HCT116 (cell line): ENCODE results near the gene BLOC1S6.

Source experiments
- EZH2 ChIP-seq: fragments of 200-600 bp; sonication (generic); IDR thresholded peaks from 2 replicates; pipeline ENCODE4 v1.6.1; 2017; ENCODE audit warnings: antibody characterized with exemption, mixed run types
- EZH2phosphoT487 ChIP-seq: fragments of 200-600 bp; IDR thresholded peaks from 2 replicates; pipeline ENCODE4 v1.6.1; 2018; ENCODE audit warnings: antibody characterized with exemption, borderline replicate concordance
- JUND ChIP-seq: IDR thresholded peaks from 2 replicates; pipeline ENCODE4 v1.6.1; 2012
- POLR2A ChIP-seq: IDR thresholded peaks from 2 replicates; pipeline ENCODE4 v1.7.0; 2011; ENCODE audit warnings: borderline replicate concordance; ENCODE audit not compliant: insufficient read depth, insufficient read length; ENCODE audit errors: extremely low read depth
- POLR2AphosphoS5 ChIP-seq: IDR thresholded peaks from 2 replicates; pipeline ENCODE4 v1.6.1; 2011; ENCODE audit warnings: mild to moderate bottlenecking, low read depth, low read length, moderate library complexity
- RAD21 ChIP-seq: IDR thresholded peaks from 2 replicates; pipeline ENCODE4 v1.6.1; 2012; ENCODE audit warnings: low read depth, mild to moderate bottlenecking
- SP1 ChIP-seq: IDR thresholded peaks from 2 replicates; pipeline ENCODE4 v1.6.1; 2012; ENCODE audit warnings: low read depth
- YY1 ChIP-seq: IDR thresholded peaks from 2 replicates; pipeline ENCODE4 v1.6.1; 2011; ENCODE audit warnings: low read length, low read depth, moderate library complexity, mild to moderate bottlenecking; ENCODE audit not compliant: insufficient replicate concordance; ENCODE audit errors: extremely low read depth
- TF ChIP-seq, protein P1 (sequence below), 3 experiments: fragments of 200-600 bp in 1 of 3; sonication (generic) in 1 of 3; IDR thresholded peaks in 2 of 3; conservative IDR thresholded peaks in 1 of 3; 2 replicates each; pipeline ENCODE4 v1.5.1; 2012 to 2017; ENCODE audit warnings: low read depth in 2 of 3, low read length in 2 of 3, antibody characterized with exemption in 1 of 3, borderline replicate concordance in 1 of 3, control low read depth in 1 of 3, mild to moderate bottlenecking in 1 of 3, mixed read lengths in 1 of 3, mixed run types in 1 of 3, moderate library complexity in 1 of 3; ENCODE audit not compliant: insufficient read depth in 1 of 3
- TF ChIP-seq, protein P2 (sequence below): IDR thresholded peaks from 2 replicates; pipeline ENCODE4 v1.6.1; 2012
- TF ChIP-seq, protein P3 (sequence below): IDR thresholded peaks from 2 replicates; pipeline ENCODE4 v1.6.1; 2012; ENCODE audit warnings: low read depth

DNA sequence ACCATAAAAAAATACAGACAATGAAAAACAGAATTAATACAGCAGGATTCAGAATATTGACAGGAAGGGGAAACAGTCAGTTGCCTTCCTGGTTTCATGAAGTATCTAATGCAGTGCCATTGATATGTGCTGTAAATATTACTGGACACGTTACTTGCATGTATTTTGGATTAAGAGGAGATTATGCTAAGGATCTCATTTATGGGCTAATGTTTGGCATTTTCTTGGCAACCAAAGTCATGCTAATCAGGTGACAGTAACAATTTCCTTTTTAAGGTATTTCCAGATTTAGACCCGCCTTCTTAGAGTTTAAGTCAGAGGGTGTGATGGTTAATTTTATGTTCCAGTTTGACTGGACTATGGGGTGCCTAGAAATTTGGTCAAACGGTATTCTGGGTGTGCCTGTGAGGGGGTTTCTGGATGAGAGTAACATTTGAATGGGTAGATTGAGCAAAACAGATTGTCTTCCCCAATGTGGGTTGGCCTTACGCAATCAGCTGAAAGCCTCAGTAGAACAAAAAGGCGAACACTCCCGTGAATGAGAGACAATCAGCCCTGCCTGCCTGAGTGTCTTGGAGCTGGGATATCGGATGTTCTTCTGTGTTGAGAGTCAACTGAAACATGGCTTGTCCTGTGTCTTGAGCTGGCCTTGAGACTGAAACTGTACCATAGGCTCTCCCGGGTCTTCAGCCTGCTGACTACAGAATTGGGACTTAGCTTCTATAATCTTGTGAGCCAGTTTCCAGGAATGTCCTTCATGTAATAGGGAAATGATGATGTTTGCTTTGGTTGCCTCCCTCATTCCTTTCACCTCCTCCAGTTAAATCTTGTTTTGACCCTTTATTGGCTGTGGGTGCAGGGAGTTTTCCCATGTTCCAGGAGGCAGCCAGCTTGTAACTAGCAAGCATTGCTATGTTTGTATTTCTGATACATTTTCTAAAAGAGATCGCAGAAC lies 58.1 kb downstream of the BLOC1S6 start:
- TF ChIP-seq RAD21, result no peak
- TF ChIP-seq, protein P1, sequence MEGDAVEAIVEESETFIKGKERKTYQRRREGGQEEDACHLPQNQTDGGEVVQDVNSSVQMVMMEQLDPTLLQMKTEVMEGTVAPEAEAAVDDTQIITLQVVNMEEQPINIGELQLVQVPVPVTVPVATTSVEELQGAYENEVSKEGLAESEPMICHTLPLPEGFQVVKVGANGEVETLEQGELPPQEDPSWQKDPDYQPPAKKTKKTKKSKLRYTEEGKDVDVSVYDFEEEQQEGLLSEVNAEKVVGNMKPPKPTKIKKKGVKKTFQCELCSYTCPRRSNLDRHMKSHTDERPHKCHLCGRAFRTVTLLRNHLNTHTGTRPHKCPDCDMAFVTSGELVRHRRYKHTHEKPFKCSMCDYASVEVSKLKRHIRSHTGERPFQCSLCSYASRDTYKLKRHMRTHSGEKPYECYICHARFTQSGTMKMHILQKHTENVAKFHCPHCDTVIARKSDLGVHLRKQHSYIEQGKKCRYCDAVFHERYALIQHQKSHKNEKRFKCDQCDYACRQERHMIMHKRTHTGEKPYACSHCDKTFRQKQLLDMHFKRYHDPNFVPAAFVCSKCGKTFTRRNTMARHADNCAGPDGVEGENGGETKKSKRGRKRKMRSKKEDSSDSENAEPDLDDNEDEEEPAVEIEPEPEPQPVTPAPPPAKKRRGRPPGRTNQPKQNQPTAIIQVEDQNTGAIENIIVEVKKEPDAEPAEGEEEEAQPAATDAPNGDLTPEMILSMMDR (IDR thresholded peaks at IDR 0.05 in 2 of 3, conservative IDR thresholded peaks at IDR 0.05 in 1 of 3; ENCODE audit: borderline replicate concordance in 1 of 3, insufficient read depth in 1 of 3, low read depth in 2 of 3, low read length in 2 of 3), result no peak
- no peak for TF ChIP-seq JUND
- TF ChIP-seq POLR2A, result no peak
- TF ChIP-seq POLR2AphosphoS5, result no peak
- TF ChIP-seq, protein P2, sequence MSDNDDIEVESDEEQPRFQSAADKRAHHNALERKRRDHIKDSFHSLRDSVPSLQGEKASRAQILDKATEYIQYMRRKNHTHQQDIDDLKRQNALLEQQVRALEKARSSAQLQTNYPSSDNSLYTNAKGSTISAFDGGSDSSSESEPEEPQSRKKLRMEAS, result no peak
- TF ChIP-seq SP1, result no peak
- TF ChIP-seq YY1, result no peak
- no peak for TF ChIP-seq EZH2
- TF ChIP-seq, protein P3, sequence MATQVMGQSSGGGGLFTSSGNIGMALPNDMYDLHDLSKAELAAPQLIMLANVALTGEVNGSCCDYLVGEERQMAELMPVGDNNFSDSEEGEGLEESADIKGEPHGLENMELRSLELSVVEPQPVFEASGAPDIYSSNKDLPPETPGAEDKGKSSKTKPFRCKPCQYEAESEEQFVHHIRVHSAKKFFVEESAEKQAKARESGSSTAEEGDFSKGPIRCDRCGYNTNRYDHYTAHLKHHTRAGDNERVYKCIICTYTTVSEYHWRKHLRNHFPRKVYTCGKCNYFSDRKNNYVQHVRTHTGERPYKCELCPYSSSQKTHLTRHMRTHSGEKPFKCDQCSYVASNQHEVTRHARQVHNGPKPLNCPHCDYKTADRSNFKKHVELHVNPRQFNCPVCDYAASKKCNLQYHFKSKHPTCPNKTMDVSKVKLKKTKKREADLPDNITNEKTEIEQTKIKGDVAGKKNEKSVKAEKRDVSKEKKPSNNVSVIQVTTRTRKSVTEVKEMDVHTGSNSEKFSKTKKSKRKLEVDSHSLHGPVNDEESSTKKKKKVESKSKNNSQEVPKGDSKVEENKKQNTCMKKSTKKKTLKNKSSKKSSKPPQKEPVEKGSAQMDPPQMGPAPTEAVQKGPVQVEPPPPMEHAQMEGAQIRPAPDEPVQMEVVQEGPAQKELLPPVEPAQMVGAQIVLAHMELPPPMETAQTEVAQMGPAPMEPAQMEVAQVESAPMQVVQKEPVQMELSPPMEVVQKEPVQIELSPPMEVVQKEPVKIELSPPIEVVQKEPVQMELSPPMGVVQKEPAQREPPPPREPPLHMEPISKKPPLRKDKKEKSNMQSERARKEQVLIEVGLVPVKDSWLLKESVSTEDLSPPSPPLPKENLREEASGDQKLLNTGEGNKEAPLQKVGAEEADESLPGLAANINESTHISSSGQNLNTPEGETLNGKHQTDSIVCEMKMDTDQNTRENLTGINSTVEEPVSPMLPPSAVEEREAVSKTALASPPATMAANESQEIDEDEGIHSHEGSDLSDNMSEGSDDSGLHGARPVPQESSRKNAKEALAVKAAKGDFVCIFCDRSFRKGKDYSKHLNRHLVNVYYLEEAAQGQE, result no peak
- no peak for TF ChIP-seq EZH2phosphoT487
